Neuron (in vitro differentiated cells): ENCODE data around the gene PUSL1.

Experiments used
- H2AFZ ChIP-seq: one replicate; pipeline ENCODE4 v1.6.1; 2013; ENCODE audit warnings: low read depth, mild to moderate bottlenecking, inconsistent platforms, low read length, moderate library complexity
- H3K27me3 ChIP-seq: one replicate; pipeline ENCODE4 v1.6.1; 2013; ENCODE audit warnings: low read length; ENCODE audit not compliant: insufficient read depth
- H3K36me3 ChIP-seq: one replicate; pipeline ENCODE4 v1.6.1; 2013; ENCODE audit warnings: low read length; ENCODE audit not compliant: insufficient read depth
- H3K4me1 ChIP-seq: one replicate; pipeline ENCODE4 v1.6.1; 2013; ENCODE audit warnings: low read length; ENCODE audit not compliant: insufficient read depth
- H3K4me3 ChIP-seq: 2 replicates; pipeline ENCODE4 v1.5.1; 2013; ENCODE audit warnings: mild to moderate bottlenecking, low read length, moderate library complexity
- H3K9me3 ChIP-seq: one replicate; pipeline ENCODE4 v1.6.1; 2013; ENCODE audit warnings: low read length

PUSL1 gene

GRCh38 chr1:1359308-1359663 is 50.9 kb downstream of the PUSL1 start:
- H3K4me3 ChIP-seq: no peak overlapping the region
- no peaks in the 10 kb centered on the region for H3K9me3 ChIP-seq
- no peaks in the 10 kb centered on the region for H3K36me3 ChIP-seq
- H3K27me3 ChIP-seq: no peaks in the 10 kb centered on the region
- peaks cover 41% of the 10 kb centered on the region for H3K4me1 ChIP-seq
- H2AFZ ChIP-seq: no peak overlapping the region

GRCh38 chr1:1359664-1360468 is 51.5 kb downstream of the PUSL1 start:
- no peaks in the 10 kb centered on the region for H3K36me3 ChIP-seq
- peaks cover 41% of the 10 kb centered on the region for H3K4me1 ChIP-seq
- H3K4me3 ChIP-seq: no peak overlapping the region
- H3K9me3 ChIP-seq: no peaks in the 10 kb centered on the region
- no peak overlapping the region for H2AFZ ChIP-seq
- H3K27me3 ChIP-seq: no peaks in the 10 kb centered on the region

- H3K36me3 ChIP-seq: no peaks in the 10 kb centered on the region
- peaks cover 41% of the 10 kb centered on the region for H3K4me1 ChIP-seq
- no peak overlapping the region for H2AFZ ChIP-seq
- H3K27me3 ChIP-seq: no peaks in the 10 kb centered on the region
- no peaks in the 10 kb centered on the region for H3K9me3 ChIP-seq
- no peak overlapping the region for H3K4me3 ChIP-seq
These were observed 52.2 kb downstream of the PUSL1 start for GRCh38 chr1:1360506-1361169.
